GM23338 (cell line): ENCODE data around the gene ACSM6. TPM values are rescaled to one million over a fixed set of nuclear protein-coding genes. Genes with fewer than 3 reads are reported as not detected.

Source experiments
- ATAC-seq: fragments of 200-7000 bp; cut with Tn5 transposase; 3 replicates; pipeline ENCODE4 v1.9.1; 2020
- DNase-seq: peaks from one replicate; pipeline ENCODE4 v3.0.0-alpha.2; 2015; ENCODE audit warnings: low spot score
- H2AFZ ChIP-seq: fragments of 200-600 bp; sonication (generic); 2 replicates; pipeline ENCODE4 v1.8.0; 2016; ENCODE audit warnings: antibody characterized with exemption, mild to moderate bottlenecking, moderate library complexity
- H3F3A ChIP-seq: fragments of 200-600 bp; sonication (generic); replicated peaks from 2 replicates; pipeline ENCODE4 v1.8.0; 2017; ENCODE audit warnings: antibody characterized with exemption, mixed run types, low read depth
- H3K27ac ChIP-seq: fragments of 200-600 bp; sonication (generic); 2 replicates; pipeline ENCODE4 v1.6.1; 2016; ENCODE audit warnings: low read depth
- H3K27me3 ChIP-seq: fragments of 200-600 bp; sonication (generic); 2 replicates; pipeline ENCODE4 v1.8.0; 2016; ENCODE audit warnings: mild to moderate bottlenecking, mixed run types, moderate library complexity; ENCODE audit not compliant: insufficient read depth
- H3K36me3 ChIP-seq: fragments of 200-600 bp; sonication (generic); 2 replicates; pipeline ENCODE4 v1.8.0; 2016; ENCODE audit warnings: mild to moderate bottlenecking; ENCODE audit not compliant: insufficient read depth
- H3K4me1 ChIP-seq: fragments of 200-600 bp; sonication (generic); 2 replicates; pipeline ENCODE4 v1.8.0; 2016; ENCODE audit warnings: mild to moderate bottlenecking, moderate library complexity; ENCODE audit not compliant: insufficient read depth
- H3K4me2 ChIP-seq: fragments of 200-600 bp; sonication (generic); 2 replicates; pipeline ENCODE4 v1.7.1; 2017; ENCODE audit warnings: mixed run types
- H3K4me3 ChIP-seq: fragments of 200-600 bp; sonication (generic); 2 replicates; pipeline ENCODE4 v1.6.1; 2016; ENCODE audit warnings: mixed run types
- H3K79me2 ChIP-seq: fragments of 200-600 bp; sonication (generic); replicated peaks from 2 replicates; pipeline ENCODE4 v1.8.0; 2017; ENCODE audit warnings: mild to moderate bottlenecking; ENCODE audit not compliant: insufficient read depth
- H3K9me2 ChIP-seq: fragments of 200-600 bp; sonication (generic); 2 replicates; pipeline ENCODE4 v1.8.0; 2017; ENCODE audit not compliant: insufficient read depth
- H4K20me1 ChIP-seq: fragments of 200-600 bp; sonication (generic); replicated peaks from 2 replicates; pipeline ENCODE4 v1.8.0; 2017; ENCODE audit warnings: mild to moderate bottlenecking; ENCODE audit not compliant: insufficient read depth
- H3K27ac Mint-ChIP-seq: 2 replicates; pipeline ENCODE4 v1.8.0; 2020; ENCODE audit warnings: inconsistent platforms, mild to moderate bottlenecking, moderate library complexity, mixed read lengths
- H3K27me3 Mint-ChIP-seq: 3 replicates; pipeline ENCODE4 v1.8.0; 2022; ENCODE audit warnings: low read depth, mild to moderate bottlenecking, moderate library complexity, mixed read lengths, inconsistent platforms; ENCODE audit not compliant: insufficient read depth, poor library complexity
- H3K36me3 Mint-ChIP-seq: 3 replicates; pipeline ENCODE4 v1.8.0; 2021; ENCODE audit warnings: low read depth, mild to moderate bottlenecking, inconsistent platforms, moderate library complexity, mixed read lengths
- H3K4me1 Mint-ChIP-seq: 3 replicates; pipeline ENCODE4 v1.8.0; 2020; ENCODE audit warnings: mild to moderate bottlenecking, inconsistent platforms, mixed read lengths
- H3K4me3 Mint-ChIP-seq: 3 replicates; pipeline ENCODE4 v1.8.0; 2021; ENCODE audit warnings: moderate library complexity, mild to moderate bottlenecking, inconsistent platforms, mixed read lengths
- H3K9me3 Mint-ChIP-seq: 3 replicates; pipeline ENCODE4 v1.8.0; 2020; ENCODE audit warnings: moderate library complexity, mild to moderate bottlenecking, inconsistent platforms, mixed read lengths
- CREB1 ChIP-seq: fragments of 250-450 bp; sonication (Bioruptor Pico); IDR thresholded peaks from 2 replicates; pipeline ENCODE4 v1.5.0; 2020; ENCODE audit warnings: low read depth, mild to moderate bottlenecking, moderate library complexity
- EZH2 ChIP-seq: fragments of 200-600 bp; sonication (generic); IDR thresholded peaks from one replicate; pipeline ENCODE4 v1.8.0; 2017; ENCODE audit warnings: antibody characterized with exemption, mild to moderate bottlenecking, low read depth; ENCODE audit not compliant: unreplicated experiment
- JUNB ChIP-seq: IDR thresholded peaks from one replicate; pipeline ENCODE4 v1.6.1; 2016; ENCODE audit warnings: antibody characterized with exemption; ENCODE audit not compliant: unreplicated experiment
- NANOG ChIP-seq: IDR thresholded peaks from 2 replicates; pipeline ENCODE4 v1.6.1; 2016; ENCODE audit warnings: antibody characterized with exemption, borderline replicate concordance
- POLR2AphosphoS5 ChIP-seq: IDR thresholded peaks from 2 replicates; pipeline ENCODE4 v1.6.1; 2016; ENCODE audit warnings: antibody characterized with exemption, low read depth
- STAT1 ChIP-seq: IDR thresholded peaks from one replicate; pipeline ENCODE4 v1.6.1; 2016; ENCODE audit warnings: antibody characterized with exemption; ENCODE audit not compliant: unreplicated experiment
- ZNF114 ChIP-seq: fragments of 250-450 bp; sonication (Bioruptor Pico); IDR thresholded peaks from 2 replicates; pipeline ENCODE4 v1.5.0; 2020; ENCODE audit warnings: mild to moderate bottlenecking, moderate library complexity
- ZNF331 ChIP-seq: fragments of 250-450 bp; sonication (Bioruptor Pico); IDR thresholded peaks from 2 replicates; pipeline ENCODE4 v1.5.0; 2020; ENCODE audit warnings: low read depth, mild to moderate bottlenecking, moderate library complexity
- polyA plus RNA-seq: library from polyadenylated mRNA; unstranded; fragments of >200 nt; fragmentation: Nextera tagmentation; extraction: Ambion mirVana; gene quantifications from 2 replicates; pipeline ENCODE4 v1.2.1, GENCODE V29; 2016
- total RNA-seq: library from RNA; depleted of rRNA; stranded (reverse); fragments of >200 nt; shearing (Covaris generic); gene quantifications from 2 replicates; pipeline ENCODE4 v1.2.3, GENCODE V29; 2014
- TF ChIP-seq, protein P1 (sequence below): IDR thresholded peaks from one replicate; pipeline ENCODE4 v1.6.1; 2018; ENCODE audit warnings: antibody characterized with exemption; ENCODE audit not compliant: unreplicated experiment
- TF ChIP-seq, protein P2 (sequence below), 2 experiments: fragments of 200-600 bp in 1 of 2; sonication (generic) in 1 of 2; conservative IDR thresholded peaks; 2 replicates each; pipeline versions ENCODE4 v1.5.1 to v1.6.1; 2016 to 2017; ENCODE audit warnings: antibody characterized with exemption in 2 of 2, low read depth in 2 of 2, mild to moderate bottlenecking in 2 of 2, moderate library complexity in 1 of 2

Gene ACSM6
- total and polyA plus RNA-seq, 2 experiments from 2014 or later: 0.65 TPM; not detected in 1

DNA sequence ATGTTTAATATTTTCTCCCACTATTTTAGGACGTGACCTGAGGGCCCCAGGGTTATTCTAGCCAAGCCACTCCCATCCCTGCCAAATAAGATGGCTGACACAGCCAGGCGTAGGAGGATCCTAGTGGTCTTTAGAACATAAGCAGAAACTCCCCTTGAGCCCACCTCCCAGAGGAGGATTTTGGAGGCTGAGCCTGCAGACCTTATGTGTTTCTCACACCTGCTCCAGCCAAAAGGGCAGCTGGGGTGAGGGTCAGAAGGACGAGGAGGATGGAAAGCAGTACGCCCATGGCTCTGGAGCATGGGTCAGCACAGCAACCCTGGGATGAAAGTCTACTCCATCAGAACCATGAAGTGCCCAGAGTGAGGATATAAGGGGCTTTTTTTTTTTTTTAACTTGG is 56.8 kb downstream of the ACSM6 start:
- Histone ChIP-seq H3K27me3 (no peaks in the 10 kb centered on the region), H3K4me2 (no peak overlapping the region), H3K4me1 (peaks cover 19% of the 10 kb centered on the region), H3K27ac (no peak overlapping the region), H2AFZ (no peak overlapping the region), H3K36me3 (peaks cover 6% of the 10 kb centered on the region; the same call in 1 of the 2 replicates), H3K79me2 (peaks cover 44% of the 10 kb centered on the region), H3K4me3 (no peak overlapping the region), H4K20me1 (no peaks in the 10 kb centered on the region; the same call in 1 of the 2 replicates), H3K9me2 (no peaks in the 10 kb centered on the region), H3F3A (0 out of 2 replicates have a peak, but pooled peaks cover 15% of the 10 kb centered on the region)
- DNase-seq (no peak), ATAC-seq (no peak)
- Mint-ChIP-seq H3K36me3 (peaks cover 14% of the 10 kb centered on the region), H3K27me3 (peaks cover 6% of the 10 kb centered on the region), H3K9me3 (0 out of 3 replicates have a peak, but pooled peaks cover 4% of the 10 kb centered on the region), H3K27ac (no peak overlapping the region), H3K4me1 (peaks cover 28% of the 10 kb centered on the region), H3K4me3 (no peak overlapping the region)
- TF ChIP-seq STAT1 (no peak), EZH2 (no peak), NANOG (no peak), ZNF114 (CRISPR knock-in tag) (no peak), ZNF331 (CRISPR knock-in tag) (no peak), JUNB (no peak), CREB1 (CRISPR knock-in tag) (no peak), POLR2AphosphoS5 (no peak)
- TF ChIP-seq, protein P1, sequence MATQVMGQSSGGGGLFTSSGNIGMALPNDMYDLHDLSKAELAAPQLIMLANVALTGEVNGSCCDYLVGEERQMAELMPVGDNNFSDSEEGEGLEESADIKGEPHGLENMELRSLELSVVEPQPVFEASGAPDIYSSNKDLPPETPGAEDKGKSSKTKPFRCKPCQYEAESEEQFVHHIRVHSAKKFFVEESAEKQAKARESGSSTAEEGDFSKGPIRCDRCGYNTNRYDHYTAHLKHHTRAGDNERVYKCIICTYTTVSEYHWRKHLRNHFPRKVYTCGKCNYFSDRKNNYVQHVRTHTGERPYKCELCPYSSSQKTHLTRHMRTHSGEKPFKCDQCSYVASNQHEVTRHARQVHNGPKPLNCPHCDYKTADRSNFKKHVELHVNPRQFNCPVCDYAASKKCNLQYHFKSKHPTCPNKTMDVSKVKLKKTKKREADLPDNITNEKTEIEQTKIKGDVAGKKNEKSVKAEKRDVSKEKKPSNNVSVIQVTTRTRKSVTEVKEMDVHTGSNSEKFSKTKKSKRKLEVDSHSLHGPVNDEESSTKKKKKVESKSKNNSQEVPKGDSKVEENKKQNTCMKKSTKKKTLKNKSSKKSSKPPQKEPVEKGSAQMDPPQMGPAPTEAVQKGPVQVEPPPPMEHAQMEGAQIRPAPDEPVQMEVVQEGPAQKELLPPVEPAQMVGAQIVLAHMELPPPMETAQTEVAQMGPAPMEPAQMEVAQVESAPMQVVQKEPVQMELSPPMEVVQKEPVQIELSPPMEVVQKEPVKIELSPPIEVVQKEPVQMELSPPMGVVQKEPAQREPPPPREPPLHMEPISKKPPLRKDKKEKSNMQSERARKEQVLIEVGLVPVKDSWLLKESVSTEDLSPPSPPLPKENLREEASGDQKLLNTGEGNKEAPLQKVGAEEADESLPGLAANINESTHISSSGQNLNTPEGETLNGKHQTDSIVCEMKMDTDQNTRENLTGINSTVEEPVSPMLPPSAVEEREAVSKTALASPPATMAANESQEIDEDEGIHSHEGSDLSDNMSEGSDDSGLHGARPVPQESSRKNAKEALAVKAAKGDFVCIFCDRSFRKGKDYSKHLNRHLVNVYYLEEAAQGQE: no peak
- TF ChIP-seq, protein P2, sequence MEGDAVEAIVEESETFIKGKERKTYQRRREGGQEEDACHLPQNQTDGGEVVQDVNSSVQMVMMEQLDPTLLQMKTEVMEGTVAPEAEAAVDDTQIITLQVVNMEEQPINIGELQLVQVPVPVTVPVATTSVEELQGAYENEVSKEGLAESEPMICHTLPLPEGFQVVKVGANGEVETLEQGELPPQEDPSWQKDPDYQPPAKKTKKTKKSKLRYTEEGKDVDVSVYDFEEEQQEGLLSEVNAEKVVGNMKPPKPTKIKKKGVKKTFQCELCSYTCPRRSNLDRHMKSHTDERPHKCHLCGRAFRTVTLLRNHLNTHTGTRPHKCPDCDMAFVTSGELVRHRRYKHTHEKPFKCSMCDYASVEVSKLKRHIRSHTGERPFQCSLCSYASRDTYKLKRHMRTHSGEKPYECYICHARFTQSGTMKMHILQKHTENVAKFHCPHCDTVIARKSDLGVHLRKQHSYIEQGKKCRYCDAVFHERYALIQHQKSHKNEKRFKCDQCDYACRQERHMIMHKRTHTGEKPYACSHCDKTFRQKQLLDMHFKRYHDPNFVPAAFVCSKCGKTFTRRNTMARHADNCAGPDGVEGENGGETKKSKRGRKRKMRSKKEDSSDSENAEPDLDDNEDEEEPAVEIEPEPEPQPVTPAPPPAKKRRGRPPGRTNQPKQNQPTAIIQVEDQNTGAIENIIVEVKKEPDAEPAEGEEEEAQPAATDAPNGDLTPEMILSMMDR (conservative IDR thresholded peaks at IDR 0.05; ENCODE audit: low read depth in 2 of 2): no peak

- Histone ChIP-seq H3K36me3 (peaks cover 10% of the 10 kb centered on the region; the same call in 1 of the 2 replicates), H3F3A (0 out of 2 replicates have a peak, but pooled peaks cover under 1% of the 10 kb centered on the region), H3K9me2 (no peaks in the 10 kb centered on the region), H3K4me1 (peaks cover 12% of the 10 kb centered on the region), H3K4me2 (no peak overlapping the region), H3K27ac (no peak overlapping the region), H2AFZ (no peak overlapping the region), H3K4me3 (no peak overlapping the region), H4K20me1 (no peaks in the 10 kb centered on the region; the same call in 1 of the 2 replicates), H3K27me3 (no peaks in the 10 kb centered on the region), H3K79me2 (peaks cover 57% of the 10 kb centered on the region)
- TF ChIP-seq POLR2AphosphoS5: no peak
- Mint-ChIP-seq H3K36me3 (peaks cover 36% of the 10 kb centered on the region), H3K27ac (no peak overlapping the region), H3K4me1 (peaks cover 17% of the 10 kb centered on the region), H3K4me3 (no peak overlapping the region), H3K27me3 (peaks cover 3% of the 10 kb centered on the region), H3K9me3 (peaks cover 17% of the 10 kb centered on the region; the same call in 2 of the 3 replicates)
- ATAC-seq: no peak
- no peak for DNase-seq
Observed at GRCh38 chr10:95253007-95253406, 59.0 kb downstream of the ACSM6 start.
